Fibroblast of lung (primary cell): ENCODE data around the gene RWDD4. TPM values are rescaled to one million over a fixed set of nuclear protein-coding genes. Genes with fewer than 3 reads are reported as not detected.

Experiments used
- DNase-seq, 2 donors: peaks; one replicate each; pipeline versions ENCODE4 v3.0.0 to v3.0.0-alpha.2; 2010; ENCODE audit warnings: low read depth in 2 of 2
- H2AFZ ChIP-seq: 2 replicates; pipeline ENCODE4 v1.5.1; 2012; ENCODE audit warnings: low read length, control low read depth, inconsistent platforms
- H3K27ac ChIP-seq: 2 replicates; pipeline ENCODE4 v1.5.1; 2011; ENCODE audit warnings: low read length, control low read depth; ENCODE audit not compliant: insufficient read depth
- H3K27me3 ChIP-seq: 2 replicates; pipeline ENCODE4 v1.5.1; 2011; ENCODE audit warnings: mild to moderate bottlenecking, low read length; ENCODE audit not compliant: control insufficient read depth, insufficient read depth
- H3K36me3 ChIP-seq: 2 replicates; pipeline ENCODE4 v1.5.1; 2011; ENCODE audit warnings: low read length; ENCODE audit not compliant: control insufficient read depth, insufficient read depth
- H3K4me1 ChIP-seq: 2 replicates; pipeline ENCODE4 v1.5.1; 2011; ENCODE audit warnings: low read length; ENCODE audit not compliant: control insufficient read depth, insufficient read depth; ENCODE audit errors: extremely low read depth
- H3K4me2 ChIP-seq: 2 replicates; pipeline ENCODE4 v1.5.1; 2011; ENCODE audit warnings: low read length, control low read depth; ENCODE audit not compliant: insufficient read depth; ENCODE audit errors: extremely low read depth
- H3K4me3 ChIP-seq, 4 experiments: fragments of 200-600 bp in 1 of 4; sonication (generic) in 1 of 4; replicated peaks in 1 of 4; 2 replicates each; pipeline ENCODE4 v1.5.1; 2011 to 2016; ENCODE audit warnings: low read length in 4 of 4, low read depth in 3 of 4, mild to moderate bottlenecking in 3 of 4, control low read depth in 2 of 4, inconsistent platforms in 1 of 4, mixed read lengths in 1 of 4; ENCODE audit not compliant: insufficient read depth in 1 of 4; ENCODE audit errors: control extremely low read depth in 1 of 4
- H3K79me2 ChIP-seq: 2 replicates; pipeline ENCODE4 v1.5.1; 2012; ENCODE audit warnings: mild to moderate bottlenecking, low read length, inconsistent platforms; ENCODE audit not compliant: control insufficient read depth, insufficient read depth
- H3K9ac ChIP-seq: 2 replicates; pipeline ENCODE4 v1.5.1; 2011; ENCODE audit warnings: mild to moderate bottlenecking, low read length, control low read depth; ENCODE audit not compliant: insufficient read depth
- H3K9me3 ChIP-seq: 2 replicates; pipeline ENCODE4 v1.5.1; 2012; ENCODE audit warnings: low read depth, low read length; ENCODE audit not compliant: control insufficient read depth, insufficient read depth
- H4K20me1 ChIP-seq: 2 replicates; pipeline ENCODE4 v1.5.1; 2011; ENCODE audit warnings: low read length; ENCODE audit not compliant: control insufficient read depth, insufficient read depth; ENCODE audit errors: extremely low read depth
- EZH2 ChIP-seq: IDR thresholded peaks from 2 replicates; pipeline ENCODE4 v1.5.1; 2012; ENCODE audit warnings: low read length, control low read depth, mild to moderate bottlenecking; ENCODE audit errors: missing control alignments
- polyA plus RNA-seq, 2 donors: library from polyadenylated mRNA; depleted of rRNA in 1 of 2; stranded (reverse) in 1 of 2; unstranded in 1 of 2; fragments of >200 nt; gene quantifications; 2 replicates each; pipeline ENCODE4 v1.2.1, GENCODE V29; 2011 to 2012; ENCODE audit warnings: missing spikeins in 1 of 2
- total RNA-seq: library from RNA; depleted of rRNA; stranded (reverse); fragments of >200 nt; gene quantifications from 2 replicates; pipeline ENCODE4 v1.2.1, GENCODE V29; 2014
- TF ChIP-seq, protein P1 (sequence below), 2 donors: IDR thresholded peaks in 1 of 2; conservative IDR thresholded peaks in 1 of 2; 1 replicate in 1 of 2; 2 replicates in 1 of 2; pipeline ENCODE4 v1.5.1; 2011 to 2012; ENCODE audit warnings: low read length in 2 of 2, control low read depth in 1 of 2, inconsistent platforms in 1 of 2, low read depth in 1 of 2, mild to moderate bottlenecking in 1 of 2

Gene RWDD4
- total and polyA plus RNA-seq, 2 donors (not counting 1 experiment from before 2014, with no cell fraction given) = 17.8 to 20.7 TPM

DNA sequence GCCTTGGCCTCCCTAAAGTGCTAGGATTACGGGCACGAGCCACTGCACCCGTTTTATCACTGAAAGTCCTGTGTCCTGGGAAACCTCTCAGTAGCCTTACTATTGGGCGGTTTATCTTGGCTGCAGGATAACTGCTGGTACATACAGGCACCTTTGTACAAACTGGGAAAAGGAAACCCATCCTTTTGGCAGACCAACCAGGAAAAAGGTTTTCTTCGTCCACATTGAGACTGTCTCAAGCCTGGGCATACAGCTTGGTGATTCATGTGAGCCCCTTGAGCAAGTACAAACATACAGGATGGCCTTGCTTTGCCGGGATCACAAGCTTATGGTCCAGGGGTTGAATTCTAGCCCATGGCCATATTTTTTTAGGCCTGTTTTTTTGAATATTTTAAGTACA, 32.8 kb downstream of the RWDD4 start:
- H3K4me2 ChIP-seq = no peak overlapping the region
- H4K20me1 ChIP-seq = no peaks in the 10 kb centered on the region
- H2AFZ ChIP-seq = no peak overlapping the region
- no peaks in the 10 kb centered on the region for H3K79me2 ChIP-seq
- no peaks in the 10 kb centered on the region for H3K4me1 ChIP-seq
- no peaks in the 10 kb centered on the region for H3K36me3 ChIP-seq
- no peaks in the 10 kb centered on the region for H3K27me3 ChIP-seq
- TF ChIP-seq, protein P1, sequence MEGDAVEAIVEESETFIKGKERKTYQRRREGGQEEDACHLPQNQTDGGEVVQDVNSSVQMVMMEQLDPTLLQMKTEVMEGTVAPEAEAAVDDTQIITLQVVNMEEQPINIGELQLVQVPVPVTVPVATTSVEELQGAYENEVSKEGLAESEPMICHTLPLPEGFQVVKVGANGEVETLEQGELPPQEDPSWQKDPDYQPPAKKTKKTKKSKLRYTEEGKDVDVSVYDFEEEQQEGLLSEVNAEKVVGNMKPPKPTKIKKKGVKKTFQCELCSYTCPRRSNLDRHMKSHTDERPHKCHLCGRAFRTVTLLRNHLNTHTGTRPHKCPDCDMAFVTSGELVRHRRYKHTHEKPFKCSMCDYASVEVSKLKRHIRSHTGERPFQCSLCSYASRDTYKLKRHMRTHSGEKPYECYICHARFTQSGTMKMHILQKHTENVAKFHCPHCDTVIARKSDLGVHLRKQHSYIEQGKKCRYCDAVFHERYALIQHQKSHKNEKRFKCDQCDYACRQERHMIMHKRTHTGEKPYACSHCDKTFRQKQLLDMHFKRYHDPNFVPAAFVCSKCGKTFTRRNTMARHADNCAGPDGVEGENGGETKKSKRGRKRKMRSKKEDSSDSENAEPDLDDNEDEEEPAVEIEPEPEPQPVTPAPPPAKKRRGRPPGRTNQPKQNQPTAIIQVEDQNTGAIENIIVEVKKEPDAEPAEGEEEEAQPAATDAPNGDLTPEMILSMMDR (conservative IDR thresholded peaks at IDR 0.05 in 1 of 2, IDR thresholded peaks at IDR 0.05 in 1 of 2; ENCODE audit: low read depth in 1 of 2, low read length in 2 of 2) = no peak
- TF ChIP-seq EZH2 = no peak
- H3K9me3 ChIP-seq = no peaks in the 10 kb centered on the region
- no peak overlapping the region for H3K4me3 ChIP-seq
- H3K9ac ChIP-seq = no peak overlapping the region
- no peak for DNase-seq
- H3K27ac ChIP-seq = no peak overlapping the region

DNA sequence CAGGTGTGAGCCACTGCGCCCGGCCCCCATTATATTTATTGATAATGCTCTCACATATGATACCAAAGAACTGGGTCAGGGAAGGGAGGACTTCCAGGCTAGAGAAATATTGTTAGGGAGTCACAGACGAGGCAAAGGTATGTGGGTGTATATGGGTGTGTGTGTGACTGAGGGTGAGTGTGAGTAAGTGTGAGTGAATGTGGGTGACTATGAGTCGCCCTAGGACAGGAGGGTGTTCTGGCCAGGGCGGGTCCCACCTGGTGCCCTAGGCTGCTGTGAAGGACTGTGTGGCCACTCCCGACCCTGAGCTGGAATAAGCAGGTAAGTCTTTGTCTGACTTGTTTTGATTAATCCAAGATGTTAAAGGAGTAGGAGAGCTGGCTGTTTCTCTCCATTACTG, 34.4 kb downstream of the RWDD4 start:
- H3K4me2 ChIP-seq = no peak overlapping the region
- no peak overlapping the region for H2AFZ ChIP-seq
- no peak overlapping the region for H3K27ac ChIP-seq
- no peaks in the 10 kb centered on the region for H3K27me3 ChIP-seq
- H3K4me1 ChIP-seq = no peaks in the 10 kb centered on the region
- H3K9me3 ChIP-seq = no peaks in the 10 kb centered on the region
- H3K79me2 ChIP-seq = no peaks in the 10 kb centered on the region
- no peaks in the 10 kb centered on the region for H3K36me3 ChIP-seq
- DNase-seq = no peak
- no peak overlapping the region for H3K9ac ChIP-seq
- no peak overlapping the region for H3K4me3 ChIP-seq
- H4K20me1 ChIP-seq = no peaks in the 10 kb centered on the region
- TF ChIP-seq, protein P1 (conservative IDR thresholded peaks at IDR 0.05 in 1 of 2, IDR thresholded peaks at IDR 0.05 in 1 of 2; ENCODE audit: low read depth in 1 of 2, low read length in 2 of 2) = no peak
- no peak for TF ChIP-seq EZH2

DNA sequence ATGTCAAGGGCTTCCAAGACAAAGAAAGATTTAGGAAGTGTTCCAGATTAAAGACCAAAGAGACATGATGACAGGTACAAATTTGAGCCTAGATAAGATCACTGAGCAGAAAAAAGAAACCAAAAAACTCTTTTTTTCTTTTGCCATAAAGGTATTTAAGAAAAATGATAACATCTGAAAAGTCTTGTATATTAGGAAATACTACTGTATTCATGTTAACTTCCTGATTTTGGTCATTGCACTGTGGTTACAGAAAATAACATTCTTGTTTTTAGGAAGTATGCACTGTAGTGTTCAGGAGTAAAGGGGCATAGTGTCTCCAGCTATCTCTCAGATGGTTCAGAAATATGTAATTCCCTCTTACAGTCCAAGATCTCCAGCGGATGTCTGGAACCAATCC, 37.1 kb downstream of the RWDD4 start:
- TF ChIP-seq EZH2 = no peak
- TF ChIP-seq, protein P1 (conservative IDR thresholded peaks at IDR 0.05 in 1 of 2, IDR thresholded peaks at IDR 0.05 in 1 of 2; ENCODE audit: low read depth in 1 of 2, low read length in 2 of 2) = no peak
- H3K79me2 ChIP-seq = no peaks in the 10 kb centered on the region
- no peak overlapping the region for H3K4me2 ChIP-seq
- no peak overlapping the region for H2AFZ ChIP-seq
- no peaks in the 10 kb centered on the region for H3K36me3 ChIP-seq
- no peak overlapping the region for H3K9ac ChIP-seq
- H4K20me1 ChIP-seq = no peaks in the 10 kb centered on the region
- H3K27ac ChIP-seq = no peak overlapping the region
- no peaks in the 10 kb centered on the region for H3K4me1 ChIP-seq
- H3K9me3 ChIP-seq = no peaks in the 10 kb centered on the region
- DNase-seq = no peak
- H3K27me3 ChIP-seq = no peaks in the 10 kb centered on the region
- H3K4me3 ChIP-seq = no peak overlapping the region
